GM12891 (cell line): ENCODE data around the gene VSX1.
A peak's percentile ranks its signal among the peaks of the same experiment; 100 is the strongest.

Experiments used
- PAX5 ChIP-seq: IDR thresholded peaks from 2 replicates; pipeline ENCODE4 v1.6.1; 2011; ENCODE audit warnings: low read length, moderate library complexity, mild to moderate bottlenecking; ENCODE audit not compliant: insufficient read depth, severe bottlenecking
- POLR2A ChIP-seq: IDR thresholded peaks from 2 replicates; pipeline ENCODE4 v1.6.1; 2011; ENCODE audit warnings: low read depth, low read length, control low read depth
- POLR2AphosphoS5 ChIP-seq: IDR thresholded peaks from 2 replicates; pipeline ENCODE4 v1.6.1; 2011; ENCODE audit warnings: low read depth, low read length, control low read depth
- POU2F2 ChIP-seq: IDR thresholded peaks from 2 replicates; pipeline ENCODE4 v1.6.1; 2011; ENCODE audit warnings: low read depth, mild to moderate bottlenecking, control low read depth, low read length, moderate library complexity
- SPI1 ChIP-seq: IDR thresholded peaks from 2 replicates; pipeline ENCODE4 v1.6.1; 2011; ENCODE audit warnings: low read depth, low read length, control low read depth
- TAF1 ChIP-seq: IDR thresholded peaks from 2 replicates; pipeline ENCODE4 v1.6.1; 2011; ENCODE audit warnings: low read depth, low read length, control low read depth

- TF ChIP-seq POLR2AphosphoS5: no peak
- TF ChIP-seq POLR2A: no peak
- no peak for TF ChIP-seq TAF1
- TF ChIP-seq SPI1: no peak
- TF ChIP-seq POU2F2: peak; percentile 81; the same call in 1 of the 2 replicates
- TF ChIP-seq PAX5: no peak
These were observed 46.0 kb downstream of the VSX1 start for GRCh38 chr20:25035921-25036320.
